ENCODE results near the gene CDC123. TPM values are rescaled to one million over a fixed set of nuclear protein-coding genes. Genes with fewer than 3 reads are reported as not detected.

The CDC123 gene
- total and polyA plus RNA-seq, 9 donors = 22.1 to 59.1 (median 35.8) TPM

- H3K27ac ChIP-seq = no peak overlapping the region
- H3K4me1 ChIP-seq (ENCODE audit: insufficient read depth) = no peaks in the 10 kb centered on the region
- TF ChIP-seq, protein P1, sequence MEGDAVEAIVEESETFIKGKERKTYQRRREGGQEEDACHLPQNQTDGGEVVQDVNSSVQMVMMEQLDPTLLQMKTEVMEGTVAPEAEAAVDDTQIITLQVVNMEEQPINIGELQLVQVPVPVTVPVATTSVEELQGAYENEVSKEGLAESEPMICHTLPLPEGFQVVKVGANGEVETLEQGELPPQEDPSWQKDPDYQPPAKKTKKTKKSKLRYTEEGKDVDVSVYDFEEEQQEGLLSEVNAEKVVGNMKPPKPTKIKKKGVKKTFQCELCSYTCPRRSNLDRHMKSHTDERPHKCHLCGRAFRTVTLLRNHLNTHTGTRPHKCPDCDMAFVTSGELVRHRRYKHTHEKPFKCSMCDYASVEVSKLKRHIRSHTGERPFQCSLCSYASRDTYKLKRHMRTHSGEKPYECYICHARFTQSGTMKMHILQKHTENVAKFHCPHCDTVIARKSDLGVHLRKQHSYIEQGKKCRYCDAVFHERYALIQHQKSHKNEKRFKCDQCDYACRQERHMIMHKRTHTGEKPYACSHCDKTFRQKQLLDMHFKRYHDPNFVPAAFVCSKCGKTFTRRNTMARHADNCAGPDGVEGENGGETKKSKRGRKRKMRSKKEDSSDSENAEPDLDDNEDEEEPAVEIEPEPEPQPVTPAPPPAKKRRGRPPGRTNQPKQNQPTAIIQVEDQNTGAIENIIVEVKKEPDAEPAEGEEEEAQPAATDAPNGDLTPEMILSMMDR (IDR thresholded peaks at IDR 0.05) = no peak
- TF ChIP-seq EP300 (IDR thresholded peaks at IDR 0.05) (no peak), POLR2A (IDR thresholded peaks at IDR 0.05) (no peak)
- H3K36me3 ChIP-seq = no peaks in the 10 kb centered on the region
- WGBS, 3 donors = 53 to 61% (median 54%) methylated on average over 4 of the region's 4 CpGs
- H3K4me3 ChIP-seq = no peak overlapping the region
- DNase-seq = no peak
- H3K27me3 ChIP-seq = no peaks in the 10 kb centered on the region
- H3K9me3 ChIP-seq = no peaks in the 10 kb centered on the region
- intact Hi-C loops (cut with DNase I) = no loop called here
Measured at GRCh38 chr10:12214093-12214492, 18.1 kb downstream of the CDC123 start.

- intact Hi-C loops (cut with DNase I) = no loop called here
- no peak overlapping the region for H3K4me3 ChIP-seq
Measured at GRCh38 chr10:12214763-12215218, 18.8 kb downstream of the CDC123 start.

DNA sequence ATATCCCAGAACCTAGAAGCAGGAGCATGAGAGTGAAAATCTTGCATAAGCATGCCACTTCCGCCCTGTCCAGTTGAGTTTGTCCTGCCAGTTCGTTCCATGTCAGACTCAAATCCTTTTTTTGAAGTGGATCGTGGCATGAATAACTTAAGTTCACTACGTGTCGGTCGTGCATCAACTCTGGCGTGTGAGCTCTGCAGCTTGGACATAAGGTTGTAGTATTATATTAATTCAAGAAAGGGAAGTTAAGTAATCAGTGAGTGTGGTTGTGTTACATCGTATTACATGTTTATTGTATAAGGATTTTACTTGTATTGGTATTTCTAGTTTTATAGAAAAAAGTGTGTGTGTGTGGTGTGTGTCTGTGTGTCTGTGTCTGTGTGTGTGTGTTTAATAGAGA is 23.0 kb downstream of the CDC123 start:
- Histone ChIP-seq H3K36me3 (no peaks in the 10 kb centered on the region), H3K27me3 (no peaks in the 10 kb centered on the region), H3K9me3 (no peaks in the 10 kb centered on the region), H3K4me1 (ENCODE audit: insufficient read depth) (peaks cover 2% of the 10 kb centered on the region), H3K4me3 (no peak overlapping the region), H3K27ac (no peak overlapping the region)
- WGBS, 3 donors = 92 to 93% (median 93%) methylated on average over 8 of the region's 8 CpGs
- intact Hi-C loops (cut with DNase I) = no loop called here
- no peak for DNase-seq
- TF ChIP-seq POLR2A (IDR thresholded peaks at IDR 0.05) (no peak), EP300 (IDR thresholded peaks at IDR 0.05) (no peak)
- TF ChIP-seq, protein P1 (IDR thresholded peaks at IDR 0.05) = no peak

More at GRCh38 chr10:12214763-12215218, 18.8 kb downstream of the CDC123 start:
- no peaks in the 10 kb centered on the region for H3K4me1 ChIP-seq (ENCODE audit: insufficient read depth)
- TF ChIP-seq, protein P1 (IDR thresholded peaks at IDR 0.05) = peak; percentile 16 to 49 (median 18)
- no peak for TF ChIP-seq EP300 (IDR thresholded peaks at IDR 0.05)
- 22 to 30% (median 24%) methylated on average over 6 of the region's 6 CpGs for WGBS, 3 donors
- H3K9me3 ChIP-seq = no peaks in the 10 kb centered on the region
- no peaks in the 10 kb centered on the region for H3K27me3 ChIP-seq
- peak in 1 of 5 donors; percentile 42 for DNase-seq
- H3K27ac ChIP-seq = no peak overlapping the region
- H3K36me3 ChIP-seq = no peaks in the 10 kb centered on the region

DNA sequence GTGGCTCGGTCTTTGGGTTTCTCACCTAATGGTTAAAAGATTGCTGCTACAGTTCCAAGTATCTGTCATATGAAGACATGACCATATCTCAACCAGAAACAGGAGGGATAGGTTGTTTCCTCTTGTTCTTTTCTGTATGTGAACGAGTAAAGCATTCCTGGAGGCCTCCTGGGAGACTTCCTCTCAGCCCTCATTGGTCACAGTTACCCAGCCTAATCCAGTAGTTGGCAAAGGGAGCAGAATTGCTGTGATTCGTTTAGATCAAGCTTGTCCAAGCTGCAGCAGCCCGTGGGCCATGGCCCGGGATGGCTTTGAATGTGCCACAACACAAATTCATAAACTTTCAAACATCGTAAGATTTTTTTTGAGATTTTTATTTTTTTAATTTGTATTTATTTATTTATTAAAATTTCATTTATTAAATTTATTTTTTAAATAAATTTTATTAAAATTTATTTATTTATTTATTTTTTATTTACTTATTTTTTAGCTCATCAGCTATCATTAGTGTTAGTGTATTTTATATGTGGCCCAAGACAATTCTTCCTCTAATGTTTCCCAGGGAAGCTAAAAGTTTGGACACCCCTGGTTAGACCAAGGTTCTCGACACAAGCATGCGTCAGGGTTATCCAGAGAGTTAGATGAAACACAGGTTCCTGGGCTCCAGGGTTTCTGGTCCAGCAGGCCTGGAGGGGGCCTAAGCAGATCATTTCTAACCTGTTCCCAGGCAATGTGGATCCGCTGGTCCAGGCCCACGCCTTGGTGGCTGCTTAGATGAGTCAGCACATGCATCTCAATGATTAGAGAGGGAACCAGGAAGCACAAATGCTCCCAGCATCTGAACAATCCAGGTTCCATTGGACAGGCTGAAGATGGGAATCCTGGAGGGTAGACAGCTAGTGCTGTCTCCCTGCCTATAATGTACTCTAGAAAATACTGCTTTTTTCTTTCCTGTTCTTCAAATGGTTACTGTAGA is 25.6 kb downstream of the CDC123 start:
- Histone ChIP-seq H3K27ac (no peak overlapping the region), H3K4me1 (ENCODE audit: insufficient read depth) (peaks cover 5% of the 10 kb centered on the region), H3K9me3 (no peaks in the 10 kb centered on the region), H3K36me3 (no peaks in the 10 kb centered on the region), H3K27me3 (no peaks in the 10 kb centered on the region), H3K4me3 (no peak overlapping the region)
- intact Hi-C loops (cut with DNase I) = no loop called here
- TF ChIP-seq, protein P1 (IDR thresholded peaks at IDR 0.05) = no peak
- TF ChIP-seq POLR2A (IDR thresholded peaks at IDR 0.05) (no peak), EP300 (IDR thresholded peaks at IDR 0.05) (no peak)
- 86 to 92% (median 91%) methylated on average over 10 of the region's 10 CpGs for WGBS, 3 donors
- DNase-seq = no peak

All from ovary (tissue), 9 donors.